KMS-11 (cell line): ENCODE measurements around the gene BABAM2.

Experiments used
- H2AFZ ChIP-seq: fragments of 200-600 bp; sonication (generic); 2 replicates; pipeline ENCODE4 v1.6.1; 2016; ENCODE audit warnings: antibody characterized with exemption, mixed run types, low read depth
- H3K27ac ChIP-seq: fragments of 200-600 bp; sonication (generic); 2 replicates; pipeline ENCODE4 v1.6.1; 2016; ENCODE audit warnings: mild to moderate bottlenecking, mixed run types
- H3K27me3 ChIP-seq: fragments of 200-600 bp; sonication (generic); 2 replicates; pipeline ENCODE4 v1.6.1; 2017; ENCODE audit warnings: mild to moderate bottlenecking, low read depth, mixed run types, moderate library complexity; ENCODE audit not compliant: insufficient read depth
- H3K36me3 ChIP-seq: fragments of 200-600 bp; sonication (generic); 2 replicates; pipeline ENCODE4 v1.6.1; 2017; ENCODE audit warnings: mild to moderate bottlenecking, mixed run types; ENCODE audit not compliant: insufficient read depth
- H3K4me1 ChIP-seq: fragments of 200-600 bp; sonication (generic); 2 replicates; pipeline ENCODE4 v1.6.1; 2016; ENCODE audit warnings: mild to moderate bottlenecking, low read depth, mixed run types; ENCODE audit not compliant: poor library complexity, severe bottlenecking
- H3K4me2 ChIP-seq: fragments of 200-600 bp; sonication (generic); 2 replicates; pipeline ENCODE4 v1.7.0; 2016; ENCODE audit warnings: mild to moderate bottlenecking, mixed run types
- H3K4me3 ChIP-seq: fragments of 200-600 bp; sonication (generic); IDR thresholded peaks from 2 replicates; pipeline ENCODE4 v1.6.1; 2017; ENCODE audit warnings: low read depth, low read length, mixed read lengths; ENCODE audit not compliant: insufficient read depth
- H3K79me2 ChIP-seq: fragments of 200-600 bp; sonication (generic); 2 replicates; pipeline ENCODE4 v1.6.1; 2016; ENCODE audit warnings: low read depth, mixed run types; ENCODE audit not compliant: insufficient read depth
- H3K9ac ChIP-seq: fragments of 200-600 bp; sonication (generic); 2 replicates; pipeline ENCODE4 v1.6.1; 2016; ENCODE audit warnings: mild to moderate bottlenecking, mixed run types
- H4K20me1 ChIP-seq: fragments of 200-600 bp; sonication (generic); 2 replicates; pipeline ENCODE4 v1.6.1; 2016; ENCODE audit warnings: mild to moderate bottlenecking, mixed run types; ENCODE audit not compliant: insufficient read depth
- TF ChIP-seq, protein P1 (sequence below): fragments of 200-600 bp; sonication (generic); conservative IDR thresholded peaks from 2 replicates; pipeline ENCODE4 v1.6.1; 2017; ENCODE audit warnings: low read depth, mild to moderate bottlenecking, antibody characterized with exemption, low read length, moderate library complexity, mixed read lengths

The BABAM2 gene

DNA sequence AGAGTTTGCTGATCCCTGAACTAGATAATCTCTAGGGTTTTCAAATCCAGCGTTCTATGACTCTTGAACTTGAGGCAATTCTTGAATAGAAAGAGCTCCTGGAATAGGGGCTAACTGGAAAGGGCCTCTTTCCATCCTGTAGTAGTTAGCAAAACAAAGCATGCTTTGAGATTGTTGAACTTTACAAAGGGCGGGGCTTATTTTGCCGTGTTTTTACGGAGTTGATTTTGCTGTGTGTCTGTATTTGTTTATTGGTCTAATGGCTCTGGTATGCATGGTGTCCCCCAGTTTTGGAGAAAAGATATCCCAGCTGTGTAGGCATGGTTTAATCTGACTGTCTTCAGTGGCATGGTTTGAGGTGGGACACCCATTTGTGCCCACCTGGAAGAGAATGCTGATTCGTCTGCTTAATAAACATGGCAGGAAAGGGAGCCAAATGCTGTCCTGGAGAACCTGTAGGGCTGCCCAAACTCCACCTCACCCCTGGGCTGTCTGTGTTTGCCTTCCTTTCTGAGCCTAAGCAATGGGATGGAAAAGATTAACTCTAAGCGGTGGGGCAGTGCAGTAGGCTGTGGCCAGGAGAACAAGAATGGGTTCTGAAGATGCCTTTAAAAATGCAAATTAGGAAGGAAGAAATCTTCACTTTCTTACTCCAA is 428.1 kb downstream of the BABAM2 start:
- Histone ChIP-seq H2AFZ (no peak overlapping the region), H3K36me3 (no peaks in the 10 kb centered on the region), H4K20me1 (no peaks in the 10 kb centered on the region), H3K9ac (no peak overlapping the region), H3K27ac (no peak overlapping the region), H3K4me1 (no peaks in the 10 kb centered on the region), H3K79me2 (no peaks in the 10 kb centered on the region), H3K27me3 (no peaks in the 10 kb centered on the region), H3K4me3 (no peak overlapping the region), H3K4me2 (no peak overlapping the region)
- TF ChIP-seq, protein P1, sequence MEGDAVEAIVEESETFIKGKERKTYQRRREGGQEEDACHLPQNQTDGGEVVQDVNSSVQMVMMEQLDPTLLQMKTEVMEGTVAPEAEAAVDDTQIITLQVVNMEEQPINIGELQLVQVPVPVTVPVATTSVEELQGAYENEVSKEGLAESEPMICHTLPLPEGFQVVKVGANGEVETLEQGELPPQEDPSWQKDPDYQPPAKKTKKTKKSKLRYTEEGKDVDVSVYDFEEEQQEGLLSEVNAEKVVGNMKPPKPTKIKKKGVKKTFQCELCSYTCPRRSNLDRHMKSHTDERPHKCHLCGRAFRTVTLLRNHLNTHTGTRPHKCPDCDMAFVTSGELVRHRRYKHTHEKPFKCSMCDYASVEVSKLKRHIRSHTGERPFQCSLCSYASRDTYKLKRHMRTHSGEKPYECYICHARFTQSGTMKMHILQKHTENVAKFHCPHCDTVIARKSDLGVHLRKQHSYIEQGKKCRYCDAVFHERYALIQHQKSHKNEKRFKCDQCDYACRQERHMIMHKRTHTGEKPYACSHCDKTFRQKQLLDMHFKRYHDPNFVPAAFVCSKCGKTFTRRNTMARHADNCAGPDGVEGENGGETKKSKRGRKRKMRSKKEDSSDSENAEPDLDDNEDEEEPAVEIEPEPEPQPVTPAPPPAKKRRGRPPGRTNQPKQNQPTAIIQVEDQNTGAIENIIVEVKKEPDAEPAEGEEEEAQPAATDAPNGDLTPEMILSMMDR = no peak

DNA sequence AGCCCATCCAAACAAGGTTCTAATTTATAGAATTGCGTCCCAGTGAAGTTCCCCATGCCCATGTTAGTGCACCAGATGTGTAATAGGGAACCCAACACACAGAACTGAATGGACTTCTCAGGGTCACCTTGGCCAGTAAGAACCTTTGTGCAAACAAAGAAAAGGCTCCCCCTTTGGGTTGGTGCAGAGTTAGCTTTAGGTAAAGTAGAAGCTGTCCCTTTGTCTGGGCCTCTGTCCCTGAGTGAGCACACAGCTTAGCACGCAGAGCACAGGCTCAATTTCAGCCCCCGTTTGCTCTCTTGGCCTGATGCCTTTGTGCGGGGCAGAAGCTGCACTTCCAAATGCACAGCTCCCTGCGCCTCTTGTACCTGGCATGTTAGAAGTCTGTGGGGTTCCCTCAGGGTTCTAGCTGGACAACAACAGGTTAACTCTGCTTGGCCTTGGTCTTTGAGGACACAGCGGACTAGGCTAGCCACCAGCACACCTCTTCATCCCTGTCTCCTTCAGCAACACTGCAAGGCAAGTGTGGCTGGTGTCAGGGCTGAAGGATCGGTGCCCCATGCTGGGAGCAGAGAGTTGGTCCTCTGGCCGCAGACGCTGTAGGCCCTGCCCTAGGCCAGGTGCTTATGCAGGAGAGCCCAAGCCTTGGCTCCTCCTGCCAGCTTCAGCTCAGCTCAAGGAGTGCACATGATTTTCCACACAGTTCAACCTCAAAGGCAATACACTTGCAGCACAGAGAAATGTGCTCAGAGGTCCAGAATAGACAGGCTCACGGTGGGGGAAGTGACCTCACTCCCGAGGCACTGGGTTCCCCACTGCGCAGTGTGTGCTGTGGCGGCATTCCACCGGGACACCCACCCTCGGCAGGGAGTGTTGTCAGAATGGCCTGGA is 428.8 kb downstream of the BABAM2 start:
- Histone ChIP-seq H3K27ac (no peak overlapping the region), H3K27me3 (no peaks in the 10 kb centered on the region), H3K4me1 (no peaks in the 10 kb centered on the region), H3K4me3 (no peak overlapping the region), H3K4me2 (no peak overlapping the region), H4K20me1 (no peaks in the 10 kb centered on the region), H3K9ac (no peak overlapping the region), H3K36me3 (no peaks in the 10 kb centered on the region), H3K79me2 (no peaks in the 10 kb centered on the region), H2AFZ (no peak overlapping the region)
- TF ChIP-seq, protein P1 = no peak

DNA sequence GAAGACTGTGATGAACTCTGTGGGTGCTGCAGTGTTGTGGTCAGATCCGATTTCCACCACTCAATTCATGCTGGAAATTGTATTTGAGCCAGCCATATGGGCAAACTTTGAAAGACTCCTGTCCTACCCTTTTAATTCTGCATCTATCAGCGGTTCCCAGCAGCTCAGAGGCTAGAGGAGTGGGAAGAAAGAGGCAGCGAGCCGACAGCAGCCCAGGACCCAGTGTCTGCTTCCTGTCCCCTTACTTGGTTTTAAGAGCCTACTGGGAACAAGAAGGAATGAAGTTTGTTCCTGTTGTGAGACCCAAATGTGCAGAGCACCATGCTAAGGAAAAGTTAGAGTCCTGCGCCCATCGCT is 429.5 kb downstream of the BABAM2 start:
- Histone ChIP-seq H4K20me1 (no peaks in the 10 kb centered on the region), H3K4me2 (no peak overlapping the region), H3K9ac (no peak overlapping the region), H3K79me2 (no peaks in the 10 kb centered on the region), H2AFZ (no peak overlapping the region), H3K27ac (no peak overlapping the region), H3K4me1 (no peaks in the 10 kb centered on the region), H3K36me3 (no peaks in the 10 kb centered on the region), H3K27me3 (no peaks in the 10 kb centered on the region), H3K4me3 (no peak overlapping the region)
- TF ChIP-seq, protein P1 = no peak

DNA sequence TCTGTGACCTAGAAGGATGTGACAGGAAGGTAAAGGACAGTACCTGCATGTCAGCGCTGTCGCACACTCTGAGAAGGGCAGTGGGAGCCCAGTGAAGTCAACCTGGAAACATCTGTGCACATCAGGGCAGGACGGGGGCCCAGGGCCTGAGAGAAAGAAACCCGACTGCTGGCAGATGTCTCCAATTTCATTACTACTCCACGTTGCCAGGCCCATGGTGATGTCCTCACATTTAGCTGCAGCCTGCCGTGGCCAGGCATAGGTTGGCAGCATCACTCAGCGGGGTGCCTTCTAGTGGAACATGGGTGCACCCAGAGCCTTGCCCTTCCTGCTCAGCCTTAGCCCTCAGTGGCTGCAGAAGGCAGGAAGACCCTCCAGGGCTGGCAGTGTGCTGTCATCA is 429.8 kb downstream of the BABAM2 start:
- H3K79me2 ChIP-seq = no peaks in the 10 kb centered on the region
- no peaks in the 10 kb centered on the region for H3K36me3 ChIP-seq
- no peak overlapping the region for H3K4me2 ChIP-seq
- H3K9ac ChIP-seq = no peak overlapping the region
- H3K27me3 ChIP-seq = no peaks in the 10 kb centered on the region
- TF ChIP-seq, protein P1 = no peak
- H4K20me1 ChIP-seq = no peaks in the 10 kb centered on the region
- H3K4me1 ChIP-seq = no peaks in the 10 kb centered on the region
- no peak overlapping the region for H3K4me3 ChIP-seq
- H3K27ac ChIP-seq = no peak overlapping the region
- no peak overlapping the region for H2AFZ ChIP-seq
